K562 treated with DMSO at 1 percent for 48 hours (cell line): ENCODE results near the gene CSRP1. TPM values are rescaled to one million over a fixed set of nuclear protein-coding genes. Genes with fewer than 3 reads are reported as not detected.

Experiments used
- total RNA-seq: library from RNA; unstranded; fragments of 300-600 nt; gene quantifications from 2 replicates; pipeline ENCODE4 v1.2.3, GENCODE V29; 2022; ENCODE audit warnings: low replicate concordance; ENCODE audit errors: extremely low read depth

The CSRP1 gene
- not detected in 2 replicates for total RNA-seq

DNA sequence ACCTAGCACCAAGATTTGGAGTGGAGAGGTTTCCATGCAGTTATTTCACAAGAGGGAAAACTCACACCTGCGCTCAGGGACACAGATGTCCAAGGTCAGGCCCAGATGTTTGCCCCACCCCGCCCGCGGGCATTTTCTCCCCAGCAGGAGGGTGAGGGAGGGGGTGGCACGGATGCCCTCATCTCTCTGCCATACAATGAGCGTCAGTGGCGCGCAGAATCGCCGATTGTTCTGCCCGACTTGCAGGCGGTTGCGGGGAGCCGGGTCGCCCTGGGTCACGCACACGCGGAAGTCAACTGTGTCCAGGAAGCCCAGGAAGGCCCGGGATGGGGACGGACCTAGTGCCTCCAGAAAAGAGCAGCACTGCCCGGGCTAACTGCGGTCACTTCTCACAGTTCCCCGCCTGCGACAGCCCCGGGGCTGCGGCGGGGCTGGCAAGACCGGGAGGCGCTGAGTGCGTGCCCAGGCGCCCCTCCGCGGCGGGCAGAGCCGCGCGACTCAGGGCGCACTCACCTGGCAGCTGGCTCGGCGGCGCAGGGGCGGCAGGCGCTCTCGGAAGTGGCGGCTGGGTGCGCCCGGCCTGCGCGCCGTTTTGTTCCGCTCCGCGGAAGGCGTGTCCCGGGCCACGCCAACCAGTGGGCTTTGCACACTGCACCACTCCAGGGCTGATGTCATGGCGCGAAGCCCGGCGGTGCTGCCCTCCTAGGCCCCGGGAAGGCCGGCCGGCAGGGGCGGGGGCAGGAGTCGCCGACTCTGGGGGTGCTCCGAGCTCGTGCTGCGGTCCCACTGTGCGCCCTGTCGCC lies at the start of gene CSRP1:
Gene CSRP1, minus strand, starts transcription at position 567 of the 803 bp plus-strand sequence. CDS start 10,820 bp downstream, outside the sequence.

DNA sequence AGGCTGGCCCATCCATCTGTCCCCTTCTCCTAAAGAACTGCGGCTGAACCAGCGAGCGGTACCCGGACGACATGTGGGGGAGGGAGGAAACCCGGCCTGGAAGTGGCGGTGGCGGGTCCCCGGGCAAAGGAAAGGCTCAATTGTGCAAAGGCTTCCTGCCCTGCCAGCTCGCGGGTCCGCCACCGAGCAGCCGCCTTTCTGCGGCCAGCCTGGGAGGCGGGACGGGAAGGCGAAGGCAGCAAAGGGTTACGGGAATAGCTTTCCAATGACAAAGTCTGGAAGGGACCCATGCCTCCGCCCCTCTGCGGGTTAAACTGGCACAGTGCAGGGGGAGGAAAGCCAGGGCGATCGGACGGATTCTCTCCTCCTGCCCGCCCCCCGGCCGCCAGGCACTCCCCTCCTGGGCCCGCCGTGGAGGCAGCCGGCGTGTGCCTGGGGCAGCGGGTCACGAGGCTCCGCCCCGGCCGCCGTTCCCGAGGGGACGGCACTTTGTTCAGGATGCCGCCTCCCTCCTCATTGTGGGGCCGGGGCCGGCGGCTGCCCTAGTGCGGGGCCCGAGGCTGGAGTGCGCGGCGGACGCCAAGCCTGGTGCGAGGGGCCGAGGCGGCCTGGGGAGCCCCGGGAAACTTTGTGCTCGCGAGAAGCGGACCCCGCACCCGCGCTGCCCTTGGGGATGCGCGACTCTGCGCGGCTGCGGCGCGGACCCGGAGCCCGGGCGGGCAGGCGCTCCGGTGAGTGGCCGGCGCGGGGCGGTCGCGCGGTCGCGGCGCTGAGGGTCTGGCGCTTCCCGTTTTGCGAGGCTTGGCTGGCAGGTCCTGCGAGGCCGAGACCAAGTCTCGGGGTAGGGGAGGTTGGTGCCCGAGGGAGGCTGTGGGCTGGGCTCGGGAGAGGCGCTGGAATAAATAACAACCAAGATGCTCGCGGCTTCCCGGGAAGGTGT lies 32.0 kb upstream of the CSRP1 start, which contains the start of gene NAV1:
Gene NAV1, plus strand, starts transcription at position 516 of the 940 bp plus-strand sequence. CDS start 83,758 bp downstream, outside the sequence.

DNA sequence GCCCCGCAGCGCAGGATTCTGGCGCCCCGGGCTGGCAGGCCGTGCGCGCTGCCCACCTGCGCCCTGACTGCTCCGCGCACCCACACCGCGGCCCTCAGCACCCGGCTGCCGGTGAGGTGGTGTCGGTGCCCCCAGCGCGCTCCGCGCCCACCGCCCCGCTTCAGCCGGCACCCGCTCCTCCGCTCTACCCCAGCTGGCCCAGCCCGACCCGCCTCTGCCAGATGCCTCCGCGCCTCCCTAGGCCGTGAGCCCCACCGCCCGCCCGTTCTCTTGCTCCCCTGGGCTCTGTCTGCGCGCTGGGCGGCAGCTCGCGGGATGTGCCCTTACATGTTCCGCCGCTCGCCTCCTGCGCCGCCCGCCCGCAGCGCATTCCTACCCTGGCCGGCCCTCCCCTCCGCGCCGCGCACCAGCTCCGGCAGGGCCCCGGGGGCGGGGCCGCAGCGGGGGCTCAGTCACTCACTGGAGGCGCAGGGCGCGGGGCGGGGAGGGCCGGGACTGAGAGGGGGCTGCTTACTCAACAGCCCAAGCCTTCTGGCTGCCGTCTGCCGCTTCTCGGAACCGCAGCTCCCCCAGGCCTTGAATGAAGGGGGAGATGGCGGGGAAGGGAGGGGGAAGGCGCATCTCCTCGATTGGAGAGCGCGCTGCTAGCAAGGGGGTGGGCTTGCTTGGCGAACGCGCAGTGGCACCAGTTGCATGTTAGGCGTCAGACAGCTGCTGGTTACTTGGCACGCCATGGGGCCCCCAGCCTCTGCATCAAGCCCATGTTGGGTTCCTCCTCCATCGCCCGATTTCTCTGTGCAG lies 37.9 kb downstream of the CSRP1 start, which contains the start of gene PHLDA3:
Gene PHLDA3, minus strand, starts transcription at position 345 of the 801 bp plus-strand sequence. CDS start 402 bp downstream, outside the sequence.

Other genes starting within 250 kb of the CSRP1 start
- gene PKP1, start 223.6 kb downstream of the CSRP1 start, total RNA-seq = not detected in 2 replicates
- not detected in 2 replicates for gene TNNT2, start 129.4 kb downstream of the CSRP1 start, total RNA-seq
- not detected in 2 replicates for gene LAD1, start 107.8 kb downstream of the CSRP1 start, total RNA-seq
- gene TNNI1, start 85.4 kb downstream of the CSRP1 start, total RNA-seq = not detected in 2 replicates
- gene PHLDA3, start 37.9 kb downstream of the CSRP1 start, total RNA-seq = not detected in 2 replicates
- gene NAV1, start 32.0 kb upstream of the CSRP1 start, total RNA-seq = not detected in 2 replicates